UCSD-AML1 (cell line): ENCODE data around the gene GPR157.

ENCODE experiments used
- DNase-seq: peaks from one replicate; lab custom pipeline; 2025; ENCODE audit not compliant: unreplicated experiment; lab: John Stamatoyannopoulos, UW

The GPR157 gene

GRCh38 chr1:9088807-9089206 lies 40.1 kb downstream of the GPR157 start:
- DNase-seq = no peak

- DNase-seq = no peak
Observed at GRCh38 chr1:9087411-9088125, 41.3 kb downstream of the GPR157 start.

GRCh38 chr1:9086796-9087195 lies 42.1 kb downstream of the GPR157 start:
- DNase-seq = no peak

GRCh38 chr1:9086045-9086444 lies 42.9 kb downstream of the GPR157 start:
- DNase-seq = no peak

GRCh38 chr1:9085306-9085940 lies 43.5 kb downstream of the GPR157 start:
- DNase-seq = no peak

GRCh38 chr1:9084906-9085305 lies 44.0 kb downstream of the GPR157 start:
- no peak for DNase-seq

GRCh38 chr1:9081473-9081872 lies 47.4 kb downstream of the GPR157 start:
- no peak for DNase-seq

- DNase-seq = no peak
Observed at GRCh38 chr1:9080705-9081291, 48.1 kb downstream of the GPR157 start.

- DNase-seq = no peak
Observed at GRCh38 chr1:9079988-9080704, 48.8 kb downstream of the GPR157 start.

GRCh38 chr1:9078752-9079500 lies 50.0 kb downstream of the GPR157 start:
- no peak for DNase-seq

GRCh38 chr1:9078015-9078751 lies 50.7 kb downstream of the GPR157 start:
- DNase-seq = no peak

GRCh38 chr1:9075022-9075421 lies 53.9 kb downstream of the GPR157 start:
- no peak for DNase-seq

- DNase-seq = no peak
Observed at GRCh38 chr1:9073143-9073542, 55.8 kb downstream of the GPR157 start.

GRCh38 chr1:9071554-9072235 lies 57.2 kb downstream of the GPR157 start:
- DNase-seq = no peak

- DNase-seq = no peak
Observed at GRCh38 chr1:9070486-9070885, 58.4 kb downstream of the GPR157 start.

- DNase-seq = peak; percentile 47
Observed at GRCh38 chr1:9069326-9070100, 59.4 kb downstream of the GPR157 start, which contains the start of gene SLC2A5. SLC2A5 (minus strand) TSS chr1:9069635; CDS start chr1:9069536, 99 bp downstream.

- DNase-seq = no peak
Observed at GRCh38 chr1:9068981-9069325, 59.9 kb downstream of the GPR157 start.

- DNase-seq = peak; percentile 65
Observed at GRCh38 chr1:9066945-9067807, 61.7 kb downstream of the GPR157 start.
